Measurements from ENCODE around the gene SSRP1.
"Not testable (repeated sequence)": the region's sequence is repeated elsewhere in the genome, so short reads cannot be mapped to it uniquely, and the experiment has no call there.

The SSRP1 gene

DNA sequence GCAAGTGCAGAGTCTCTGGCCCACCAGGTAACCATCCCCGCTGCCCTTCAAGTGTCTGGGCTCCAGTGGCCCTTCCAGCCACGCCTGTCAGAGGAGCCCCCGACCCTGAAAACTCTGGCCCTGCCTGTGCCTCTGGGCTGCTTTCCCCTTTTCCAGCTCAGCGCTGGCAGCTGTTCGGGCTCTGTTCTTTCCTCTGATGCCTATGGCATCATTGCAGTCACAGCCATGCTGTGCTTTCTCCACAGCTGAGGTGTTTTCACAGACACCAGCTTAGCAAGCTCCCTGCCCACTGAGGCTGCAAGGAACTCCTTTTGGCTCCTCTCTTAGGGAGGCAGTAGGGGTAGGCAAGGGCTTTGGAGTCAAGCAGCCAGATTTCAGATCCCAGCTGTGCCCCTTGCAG is 23.7 kb upstream of the SSRP1 start:
- DNase-seq = no peak

DNA sequence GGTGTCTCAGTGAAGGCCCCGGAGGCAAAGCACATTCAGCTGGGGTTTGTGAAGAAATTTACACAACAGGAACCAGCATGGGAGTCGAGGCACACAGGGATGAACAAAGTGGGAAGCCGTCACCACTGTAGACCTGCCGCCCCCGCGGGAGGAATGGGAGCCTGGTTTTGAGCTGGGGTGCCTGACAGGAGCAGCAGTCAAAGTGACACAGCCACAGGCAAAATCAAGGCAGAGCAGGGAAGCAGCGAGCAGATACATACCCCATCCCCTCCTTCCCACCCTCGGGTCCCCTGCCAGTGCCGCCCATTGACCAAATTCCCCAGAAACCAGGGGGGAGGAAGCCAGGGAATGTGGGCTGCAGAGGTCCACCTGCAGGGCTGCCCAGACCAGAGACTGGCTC is 23.3 kb upstream of the SSRP1 start:
- no peak for DNase-seq

DNA sequence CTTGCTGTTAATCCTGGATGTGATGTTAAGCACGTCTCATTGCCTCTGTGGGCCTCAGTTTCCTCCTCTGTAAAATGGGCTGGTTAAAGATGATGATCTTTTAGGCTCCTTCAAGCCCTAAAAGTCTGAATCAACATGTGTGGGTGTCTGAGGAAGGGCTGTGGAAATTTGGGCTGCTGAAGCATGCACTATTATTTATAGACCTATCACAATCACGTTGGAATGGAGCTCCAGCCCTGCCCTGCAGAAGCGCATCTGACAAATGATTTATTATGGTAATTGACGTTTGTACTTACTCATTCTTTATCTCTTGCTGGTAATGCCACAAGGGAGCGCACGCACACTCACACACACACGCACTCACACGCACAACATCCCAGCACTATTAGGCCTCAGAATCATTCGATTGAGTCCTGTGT is 22.9 kb upstream of the SSRP1 start:
- no peak for DNase-seq

DNA sequence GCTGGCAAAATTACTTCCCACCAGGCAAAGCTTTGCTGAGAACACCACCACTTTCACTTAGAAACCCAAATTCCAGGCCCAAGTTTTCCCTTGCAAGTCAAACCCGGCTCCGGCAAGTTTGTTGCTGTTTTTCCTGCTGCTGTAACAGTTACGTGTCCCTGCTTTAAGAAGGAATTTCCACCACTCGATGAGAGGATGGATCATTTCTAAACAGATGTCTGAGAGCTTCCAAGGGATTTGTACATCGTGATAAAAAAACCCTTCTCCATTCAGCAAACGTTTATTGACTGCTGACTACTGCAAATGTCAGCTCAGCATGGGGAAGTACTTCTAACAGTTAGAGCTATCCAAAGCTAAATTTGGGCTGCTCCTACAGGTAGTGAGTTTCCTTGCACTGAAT is 22.2 kb upstream of the SSRP1 start:
- DNase-seq = no peak

DNA sequence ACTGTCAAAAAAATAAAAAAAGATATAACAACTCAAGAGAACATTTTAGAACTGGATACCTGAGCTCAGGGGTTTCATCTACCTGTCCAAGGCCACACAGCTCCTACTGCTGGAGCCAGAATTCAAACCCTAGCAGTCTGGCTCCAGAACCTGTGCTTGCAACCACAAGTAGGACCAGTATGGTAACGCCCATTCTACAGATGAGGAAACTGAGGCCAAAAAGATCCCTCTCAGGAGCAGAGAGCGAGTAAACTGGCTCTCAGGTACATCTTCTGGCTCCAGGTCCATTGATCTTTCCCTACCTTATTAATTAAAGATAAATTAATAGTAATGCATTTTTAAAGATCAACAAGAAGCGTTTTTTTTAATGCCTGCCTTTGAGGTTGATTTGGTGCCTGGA is 21.6 kb upstream of the SSRP1 start:
- no peak for DNase-seq

DNA sequence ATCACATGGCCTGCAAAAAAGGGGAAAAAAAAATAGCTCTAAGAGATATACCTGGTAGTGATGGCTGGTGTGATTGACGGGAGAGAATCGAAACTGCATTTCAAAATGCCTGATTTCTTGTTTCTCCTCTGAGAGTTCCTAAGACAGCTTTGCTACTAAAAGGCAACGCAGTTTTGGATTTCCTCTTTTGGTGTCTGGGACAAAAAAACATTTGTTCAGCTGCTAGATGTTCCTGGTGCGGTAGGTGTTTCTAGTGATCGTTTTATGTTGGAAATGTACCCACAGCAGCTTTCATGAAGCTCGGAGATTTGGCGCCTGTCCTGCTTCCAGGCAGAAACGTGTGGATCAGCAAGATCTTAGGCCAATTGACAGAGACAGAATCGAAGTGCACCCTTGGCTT is 20.6 kb upstream of the SSRP1 start:
- no peak for DNase-seq

DNA sequence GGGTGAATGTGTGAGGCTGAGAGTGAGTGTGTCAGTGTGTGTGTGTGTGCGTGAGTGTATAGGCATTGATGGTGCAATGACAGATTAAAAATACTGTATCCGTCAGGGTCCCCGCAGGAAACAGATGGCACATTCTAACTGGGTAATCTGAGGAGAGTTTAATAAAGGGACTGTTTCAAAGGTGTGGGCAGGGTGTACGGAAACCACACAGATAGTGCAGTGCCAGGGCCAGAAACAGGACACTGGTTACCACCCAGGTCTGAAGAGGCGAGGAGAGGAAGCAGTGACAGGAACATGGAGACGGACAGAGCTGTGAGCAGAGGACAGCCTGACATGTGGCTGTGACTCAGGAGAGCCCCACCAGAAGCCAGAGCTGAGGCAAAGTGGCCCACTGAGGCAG is 19.0 kb upstream of the SSRP1 start:
- DNase-seq = no peak

DNA sequence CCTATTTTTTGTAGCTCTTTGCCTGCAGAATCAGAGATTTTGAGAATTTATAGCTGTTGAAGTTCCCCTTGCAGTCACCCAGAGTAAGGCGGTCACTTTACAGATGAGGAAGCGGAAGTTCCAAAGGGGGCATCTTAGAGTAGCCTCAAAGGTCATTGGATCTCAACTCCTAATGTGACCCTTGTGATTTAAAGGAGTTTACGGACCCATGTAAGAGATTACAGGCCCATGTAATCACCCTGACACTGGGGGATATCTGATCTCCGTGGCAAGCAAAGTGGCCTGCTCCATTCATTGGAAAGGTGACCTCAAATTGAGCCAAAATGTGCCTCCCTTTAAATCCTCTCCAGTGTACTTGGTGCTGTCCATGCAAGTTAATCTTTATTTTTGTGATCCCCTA is 18.2 kb upstream of the SSRP1 start:
- no peak for DNase-seq

DNA sequence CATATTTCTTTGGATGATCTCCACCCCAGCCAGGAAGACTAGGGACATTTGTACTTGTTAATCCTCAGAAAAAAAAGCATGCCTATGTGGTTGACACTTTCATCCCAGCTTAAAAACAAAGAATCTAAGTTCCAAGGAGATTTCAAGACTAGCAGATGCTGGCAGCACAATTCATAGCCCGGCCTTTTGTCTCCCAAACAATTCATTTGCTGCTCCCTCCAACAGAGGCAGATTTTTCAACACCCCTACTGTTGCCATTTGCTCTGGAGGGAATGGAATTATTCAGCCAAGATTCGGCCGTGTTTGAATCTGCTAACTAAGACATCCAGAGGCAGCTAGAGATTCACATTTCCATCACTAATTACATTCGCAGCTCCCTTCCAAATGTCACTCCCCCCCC is 17.8 kb upstream of the SSRP1 start:
- no peak for DNase-seq

DNA sequence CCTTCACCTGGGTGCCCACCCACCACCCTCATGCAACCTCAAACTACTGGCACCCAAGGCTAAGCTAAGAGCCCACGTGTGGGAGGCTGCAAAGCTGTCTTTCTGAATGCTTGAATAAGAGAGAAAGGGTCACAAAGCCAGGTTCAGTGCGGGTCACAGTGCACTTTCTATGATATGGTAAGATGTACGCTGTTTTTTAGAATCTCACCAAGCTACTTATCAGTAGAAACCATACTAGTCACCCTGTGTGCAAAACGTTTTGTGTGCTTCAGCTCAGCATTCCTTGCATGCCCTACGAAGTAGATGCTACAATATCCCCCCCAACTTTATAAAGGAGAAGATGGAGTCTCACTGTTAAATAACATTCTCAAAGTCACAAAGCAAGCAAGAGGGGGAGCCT is 17.3 kb upstream of the SSRP1 start:
- DNase-seq = no peak

DNA sequence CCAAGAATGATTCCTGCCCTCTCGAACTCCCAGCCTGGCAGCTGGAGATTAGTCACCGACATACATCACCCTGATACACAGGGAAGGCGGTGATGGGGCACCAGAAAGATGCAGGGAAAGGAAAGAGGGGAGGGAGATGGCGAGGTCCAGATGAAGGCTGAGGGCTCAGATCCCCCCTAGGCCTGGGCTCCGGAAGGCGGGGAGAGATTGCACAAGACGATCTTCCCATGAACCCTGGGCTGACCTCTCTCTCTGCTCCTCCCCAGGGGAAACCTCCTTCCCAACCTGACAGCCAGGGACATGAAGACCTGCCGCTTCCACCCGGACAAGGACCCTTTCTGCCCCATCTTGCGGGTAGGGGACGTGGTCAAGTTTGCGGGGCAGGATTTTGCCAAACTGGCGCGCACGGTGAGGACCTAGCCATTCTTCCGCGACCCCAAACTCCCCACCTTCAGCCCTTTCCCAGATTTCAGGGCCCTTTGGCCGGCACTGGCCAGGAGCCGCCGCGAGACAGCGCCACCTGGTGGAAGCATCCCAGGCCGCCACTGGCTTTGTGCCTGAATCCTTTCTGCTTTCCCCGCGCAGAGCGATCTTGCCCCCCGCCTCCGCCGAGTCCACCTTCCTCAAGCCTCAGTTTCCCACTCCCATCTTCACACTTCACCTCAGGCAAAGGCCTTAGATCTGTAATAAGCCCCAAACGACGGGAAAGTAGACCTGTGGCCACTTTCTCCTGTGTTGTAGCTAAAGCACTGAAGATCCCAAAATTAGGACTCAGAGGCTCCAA is 14.0 kb upstream of the SSRP1 start:
- peak; percentile 76 for DNase-seq

DNA sequence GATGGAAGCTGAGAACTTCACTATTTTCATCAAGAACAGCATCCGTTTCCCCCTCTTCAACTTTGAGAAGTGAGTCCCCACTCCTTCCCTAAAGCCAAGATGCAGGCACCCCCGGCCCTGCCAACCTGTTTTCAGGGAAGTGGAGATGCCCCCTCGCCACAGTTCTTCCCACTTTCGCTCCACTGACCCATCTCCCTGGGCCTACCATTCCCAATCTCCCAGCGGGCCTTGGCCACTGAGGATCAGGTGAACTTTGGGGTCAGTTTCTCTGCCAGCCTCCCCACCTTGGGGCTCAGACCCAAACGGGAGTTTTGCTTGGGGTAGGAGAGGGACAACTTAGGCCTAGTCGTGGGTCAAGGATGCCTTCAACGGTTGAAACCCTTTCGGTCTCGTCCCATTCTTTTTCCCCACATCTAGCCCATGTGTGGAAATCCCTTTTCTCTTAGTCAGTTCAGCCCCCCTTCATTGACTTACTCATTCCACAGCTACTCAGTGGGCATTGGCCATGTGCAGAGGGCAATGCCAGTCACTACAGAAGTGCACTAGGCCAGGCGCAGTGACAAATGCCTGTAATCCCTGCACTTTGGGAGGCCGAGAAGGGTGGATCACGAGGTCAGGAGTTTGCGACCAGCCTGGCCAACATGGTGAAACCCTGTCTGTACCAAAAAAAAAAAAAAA is 13.1 kb upstream of the SSRP1 start:
- no peak for DNase-seq

DNA sequence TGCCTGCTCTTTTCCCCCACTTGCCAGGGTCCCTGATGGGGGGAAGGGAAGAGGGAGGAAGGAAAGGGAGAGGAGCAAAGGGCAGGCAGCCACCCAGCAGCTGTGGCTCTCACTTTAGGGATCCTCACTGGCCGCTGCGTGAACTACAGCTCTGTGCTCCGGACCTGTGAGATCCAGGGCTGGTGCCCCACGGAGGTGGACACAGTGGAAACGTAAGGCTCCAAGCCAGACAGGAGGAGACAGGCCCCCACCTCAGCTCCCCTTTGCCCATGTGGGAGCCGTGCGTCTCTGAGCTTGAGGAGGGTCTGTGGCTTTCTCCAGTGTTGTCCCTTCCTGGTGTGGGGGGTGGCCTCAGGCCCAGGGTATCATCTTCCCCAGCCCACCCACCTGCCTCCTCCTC is 12.4 kb upstream of the SSRP1 start:
- DNase-seq = no peak

DNA sequence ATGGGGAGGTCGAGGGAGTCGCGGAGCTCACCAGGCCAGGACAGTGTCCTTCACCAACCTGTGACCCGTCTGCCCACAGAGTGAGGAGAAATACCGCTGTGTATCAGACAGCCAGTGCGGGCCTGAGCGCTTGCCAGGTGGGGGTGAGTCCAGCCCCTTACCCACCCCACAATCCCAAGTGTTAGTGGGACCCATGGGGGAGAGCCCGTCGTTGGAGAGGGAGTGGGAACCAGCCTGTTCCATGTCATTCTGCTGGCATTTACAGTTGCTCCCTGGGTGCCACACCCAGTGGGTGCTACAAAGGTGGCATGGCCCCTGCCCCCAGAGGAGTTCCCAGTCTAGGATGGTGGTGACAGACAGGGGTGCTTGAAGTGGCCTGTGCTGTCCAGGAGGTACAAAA is 11.6 kb upstream of the SSRP1 start:
- no peak for DNase-seq

DNA sequence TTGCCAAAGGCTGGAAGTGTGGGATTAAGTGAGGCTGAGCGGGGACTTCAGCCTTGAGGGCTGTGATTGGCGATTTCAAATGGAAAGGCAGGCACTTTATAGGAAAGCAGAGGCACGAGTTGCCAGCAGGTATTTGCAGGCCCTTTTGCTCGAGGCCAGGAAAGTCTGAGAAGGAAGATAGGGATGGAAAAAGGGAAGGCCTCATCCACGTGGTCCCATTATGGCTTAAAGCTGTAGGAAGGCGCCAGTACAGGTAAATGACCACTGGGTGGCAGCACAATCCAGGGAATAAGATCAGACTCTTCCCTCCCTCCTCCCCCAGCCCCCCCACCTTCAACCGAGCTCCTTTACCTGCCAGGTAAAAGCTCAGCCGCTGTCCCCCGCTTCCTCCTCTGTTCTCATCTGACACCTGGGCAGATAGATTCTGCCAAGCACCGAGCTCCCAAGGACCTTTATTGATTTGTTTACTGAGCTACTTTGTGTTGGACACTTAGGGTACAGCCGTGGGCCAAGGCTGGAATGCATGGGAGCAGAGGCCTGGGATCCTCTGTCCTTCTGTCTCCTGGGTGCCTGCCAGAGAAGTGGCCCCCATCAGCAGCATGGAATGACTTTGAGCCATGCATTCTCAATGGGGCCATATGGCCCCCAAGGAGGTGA is 10.0 kb upstream of the SSRP1 start:
- peak; percentile 85 for DNase-seq

DNA sequence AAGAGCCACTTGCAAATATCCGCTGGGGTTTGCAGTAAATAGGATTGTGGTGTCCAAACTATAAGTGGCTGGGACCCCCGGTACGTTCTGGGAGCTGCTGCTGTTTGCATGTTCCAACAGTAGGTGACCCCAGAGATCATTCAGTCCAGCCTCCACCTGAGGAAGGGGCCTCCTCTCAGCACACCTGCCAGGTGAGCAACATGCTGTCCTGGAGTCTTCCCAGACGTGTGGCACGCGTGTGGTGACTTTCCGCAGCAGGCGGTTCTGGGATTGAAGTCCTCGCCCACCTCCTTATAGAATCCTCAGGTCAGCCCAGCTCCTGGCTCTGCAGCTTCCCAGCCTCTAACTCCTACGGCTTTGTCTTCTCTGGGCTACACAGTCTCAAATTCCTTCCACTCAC is 9.1 kb upstream of the SSRP1 start:
- DNase-seq = no peak

DNA sequence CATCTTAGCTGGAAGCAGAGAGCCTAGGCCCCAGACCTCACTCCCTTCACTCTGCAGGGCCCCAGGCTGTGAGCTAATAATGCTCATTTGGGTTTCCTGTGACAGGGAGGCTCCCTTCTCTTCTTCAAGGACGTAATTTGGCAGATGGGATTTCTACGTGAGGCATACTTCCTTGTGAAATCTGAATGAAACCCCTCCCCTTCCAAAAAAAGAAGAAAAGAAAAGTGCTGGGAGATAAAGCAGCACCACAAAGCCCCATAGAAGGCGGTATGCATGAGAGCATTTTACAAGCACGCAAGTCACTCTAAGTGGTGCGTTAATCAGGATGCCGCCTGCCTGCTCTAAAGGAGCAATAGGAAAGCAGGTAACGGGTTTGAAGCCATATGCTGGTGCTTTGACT is 8.1 kb upstream of the SSRP1 start:
- DNase-seq = no peak

DNA sequence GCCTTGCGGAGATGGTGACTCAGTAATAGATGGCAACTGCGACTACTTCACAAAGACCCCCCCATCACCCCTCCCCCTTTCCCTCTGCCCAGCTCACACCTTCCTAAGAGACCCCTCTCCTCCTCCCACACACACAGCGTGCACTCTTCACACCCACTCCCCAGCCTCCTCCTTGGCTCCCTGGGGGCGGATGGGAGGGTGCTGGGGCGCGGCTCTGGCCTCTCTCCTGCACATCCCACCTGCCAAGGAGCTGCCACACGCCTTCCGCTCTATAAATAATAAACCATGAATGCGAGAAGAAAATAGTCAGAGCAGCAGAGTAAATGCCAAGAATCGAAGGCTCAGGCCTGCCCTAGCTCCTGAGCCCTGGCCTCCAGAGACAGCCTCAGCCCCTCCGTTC is 7.0 kb upstream of the SSRP1 start:
- DNase-seq = no peak

DNA sequence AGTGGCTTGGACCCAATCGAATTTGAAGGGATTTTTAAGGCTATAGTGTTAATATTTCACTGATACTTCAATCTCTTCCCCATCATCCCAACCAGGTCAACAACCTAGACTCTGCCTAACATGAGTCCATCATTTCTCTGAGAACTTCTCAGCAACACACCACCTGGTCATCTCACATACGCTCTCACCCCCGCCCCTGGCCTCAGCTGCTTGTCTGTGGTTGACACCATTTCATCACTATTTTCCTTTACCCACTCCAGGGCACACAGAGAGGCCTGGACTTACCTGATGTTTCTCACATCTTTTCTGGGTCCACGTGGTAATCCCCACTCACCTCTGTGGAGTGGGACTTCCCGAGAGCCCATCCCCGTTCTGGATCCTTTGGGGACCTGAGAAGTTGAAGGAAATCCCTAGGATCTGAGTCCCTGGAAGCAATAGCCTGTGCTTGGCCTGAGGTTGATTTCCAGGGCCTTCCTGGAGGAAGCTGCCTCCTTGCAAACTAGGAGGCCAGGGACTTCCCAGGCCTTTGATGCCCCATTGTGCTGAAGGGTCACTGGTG is 5.6 kb upstream of the SSRP1 start:
- DNase-seq = no peak

DNA sequence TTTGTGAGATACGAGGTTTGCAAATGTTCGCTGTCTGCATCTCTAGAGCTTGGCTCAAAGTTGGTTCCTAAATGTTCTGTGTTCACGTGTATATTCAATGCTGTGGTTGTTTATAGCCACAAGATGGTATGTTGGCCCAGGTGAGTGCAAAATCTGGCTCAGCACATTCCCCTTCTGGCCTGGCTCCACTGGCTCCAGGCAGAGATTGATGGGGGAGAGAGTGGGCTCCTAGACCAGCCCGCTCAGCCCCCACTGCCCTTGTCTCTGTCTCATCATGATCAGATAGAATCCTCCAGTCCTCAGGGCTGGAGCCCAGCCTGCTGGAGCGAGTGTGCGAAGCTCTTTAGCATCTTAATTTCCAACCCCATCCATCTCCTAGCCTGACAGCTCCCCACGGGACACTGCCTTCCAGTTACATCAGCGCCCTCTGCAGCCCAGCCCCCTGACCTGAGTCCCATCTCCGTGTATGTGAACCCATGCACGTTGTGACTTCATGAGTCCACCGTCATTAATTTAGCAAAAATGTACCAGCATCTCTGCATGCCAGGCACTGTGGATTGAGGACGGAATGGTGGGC is 4.4 kb upstream of the SSRP1 start:
- no peak for DNase-seq

DNA sequence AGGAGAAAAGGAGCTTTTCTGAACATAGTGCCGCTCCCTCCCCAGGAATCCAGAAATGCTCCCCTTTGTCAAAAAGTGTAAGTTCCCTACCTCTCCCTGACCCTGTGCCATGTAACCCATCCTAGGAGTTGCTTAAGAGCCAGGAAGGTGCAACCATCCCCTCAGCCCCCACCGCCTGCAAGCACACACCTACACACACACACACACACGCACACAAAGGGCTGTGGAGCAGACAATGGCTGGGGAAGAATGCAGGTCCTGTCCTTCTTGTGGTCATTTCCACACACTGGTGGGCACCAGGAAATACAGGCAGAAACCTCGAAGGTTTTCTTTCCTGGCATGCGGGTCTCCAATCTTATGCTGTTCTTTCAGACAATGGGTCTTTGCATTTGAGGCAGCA is 3.6 kb upstream of the SSRP1 start:
- DNase-seq = no peak

DNA sequence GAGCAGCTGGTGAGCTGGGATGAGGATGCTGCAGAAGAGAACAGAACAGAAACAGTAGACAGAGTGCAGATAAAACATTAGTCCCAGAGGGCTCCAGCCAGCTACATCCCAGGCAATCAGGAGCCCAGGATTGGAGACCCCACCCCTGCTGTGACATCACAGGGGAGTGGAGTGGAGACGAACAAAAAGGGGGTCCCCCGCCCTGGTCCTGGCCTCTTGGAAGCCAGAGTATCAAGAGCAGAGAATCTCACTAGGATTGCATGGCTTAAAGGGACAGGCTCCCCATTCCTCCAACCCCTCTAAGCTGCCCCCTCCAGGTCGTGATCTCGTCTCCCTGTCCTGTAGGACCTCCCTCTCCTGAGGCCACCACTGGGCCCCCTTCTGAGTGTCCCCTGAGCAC is 2.5 kb upstream of the SSRP1 start, which contains the start of gene P2RX3:
Gene P2RX3 (plus strand): TSS at position 211 of the 400 bp plus-strand sequence. CDS start 199 bp downstream, outside the sequence.
- no peak for DNase-seq

DNA sequence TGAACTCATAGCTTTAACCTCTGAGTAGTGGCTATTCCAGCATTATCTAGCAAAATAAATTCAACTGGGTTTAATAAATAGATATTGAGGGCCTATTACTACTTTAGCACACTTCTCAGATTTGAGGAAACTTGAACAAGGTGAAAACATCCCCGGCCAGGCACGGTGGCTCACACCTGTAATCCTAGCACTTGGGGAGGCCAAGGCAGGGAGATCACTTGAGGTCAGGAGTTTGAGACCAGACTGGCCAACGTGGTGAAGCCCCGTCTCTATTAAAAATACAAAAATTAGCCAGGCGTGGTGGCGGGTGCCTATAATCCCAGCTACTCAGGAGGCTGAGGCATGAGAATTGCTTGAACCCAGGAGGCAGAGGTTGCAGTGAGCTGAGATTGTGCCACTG is 1.2 kb upstream of the SSRP1 start:
- not testable (repeated sequence) for DNase-seq
